OCI-LY3 (cell line): ENCODE measurements around the gene CBR4.

Experiments
- EZH2phosphoT487 ChIP-seq: fragments of 200-600 bp; shearing (Covaris generic); IDR thresholded peaks from 2 replicates; pipeline ENCODE4 v1.6.1; 2018; ENCODE audit warnings: antibody characterized with exemption, mixed run types, low read depth
- TF ChIP-seq, protein P1 (sequence below): fragments of 200-600, 300-600 bp; sonication (generic); IDR thresholded peaks from 2 replicates; pipeline ENCODE4 v1.5.1; 2014; ENCODE audit warnings: antibody characterized with exemption, low read length, low read depth

GRCh38 chr4:169018406-169018805 is 8.4 kb upstream of the CBR4 start:
- TF ChIP-seq, protein P1, sequence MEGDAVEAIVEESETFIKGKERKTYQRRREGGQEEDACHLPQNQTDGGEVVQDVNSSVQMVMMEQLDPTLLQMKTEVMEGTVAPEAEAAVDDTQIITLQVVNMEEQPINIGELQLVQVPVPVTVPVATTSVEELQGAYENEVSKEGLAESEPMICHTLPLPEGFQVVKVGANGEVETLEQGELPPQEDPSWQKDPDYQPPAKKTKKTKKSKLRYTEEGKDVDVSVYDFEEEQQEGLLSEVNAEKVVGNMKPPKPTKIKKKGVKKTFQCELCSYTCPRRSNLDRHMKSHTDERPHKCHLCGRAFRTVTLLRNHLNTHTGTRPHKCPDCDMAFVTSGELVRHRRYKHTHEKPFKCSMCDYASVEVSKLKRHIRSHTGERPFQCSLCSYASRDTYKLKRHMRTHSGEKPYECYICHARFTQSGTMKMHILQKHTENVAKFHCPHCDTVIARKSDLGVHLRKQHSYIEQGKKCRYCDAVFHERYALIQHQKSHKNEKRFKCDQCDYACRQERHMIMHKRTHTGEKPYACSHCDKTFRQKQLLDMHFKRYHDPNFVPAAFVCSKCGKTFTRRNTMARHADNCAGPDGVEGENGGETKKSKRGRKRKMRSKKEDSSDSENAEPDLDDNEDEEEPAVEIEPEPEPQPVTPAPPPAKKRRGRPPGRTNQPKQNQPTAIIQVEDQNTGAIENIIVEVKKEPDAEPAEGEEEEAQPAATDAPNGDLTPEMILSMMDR: no peak
- no peak for TF ChIP-seq EZH2phosphoT487
